Memory B cell (primary cell): Measurements from ENCODE around the gene NFIX.

Experiments
- ATAC-seq: fragments of 150-1000 bp; cut with Tn5 transposase; 2 replicates; pipeline ENCODE4 v1.10.0; 2021; ENCODE audit warnings: low read depth, mild to moderate bottlenecking, moderate library complexity
- DNase-seq, 2 donors: peaks; one replicate each; pipeline ENCODE4 v3.0.0; 2022; ENCODE audit warnings: low spot score in 2 of 2
- H3K27ac Mint-ChIP-seq: one replicate; pipeline ENCODE4 v1.8.0; 2022; ENCODE audit warnings: mild to moderate bottlenecking, moderate library complexity, mixed read lengths
- H3K27me3 Mint-ChIP-seq: one replicate; pipeline ENCODE4 v1.8.0; 2022; ENCODE audit warnings: mixed read lengths
- H3K36me3 Mint-ChIP-seq: one replicate; pipeline ENCODE4 v1.8.0; 2022; ENCODE audit warnings: mild to moderate bottlenecking, mixed read lengths
- H3K4me1 Mint-ChIP-seq: one replicate; pipeline ENCODE4 v1.8.0; 2022; ENCODE audit warnings: mixed read lengths
- H3K4me3 Mint-ChIP-seq: one replicate; pipeline ENCODE4 v1.8.0; 2022; ENCODE audit warnings: mild to moderate bottlenecking, moderate library complexity, mixed read lengths
- H3K9me3 Mint-ChIP-seq: one replicate; pipeline ENCODE4 v1.8.0; 2022; ENCODE audit warnings: mixed read lengths

The NFIX gene

DNA sequence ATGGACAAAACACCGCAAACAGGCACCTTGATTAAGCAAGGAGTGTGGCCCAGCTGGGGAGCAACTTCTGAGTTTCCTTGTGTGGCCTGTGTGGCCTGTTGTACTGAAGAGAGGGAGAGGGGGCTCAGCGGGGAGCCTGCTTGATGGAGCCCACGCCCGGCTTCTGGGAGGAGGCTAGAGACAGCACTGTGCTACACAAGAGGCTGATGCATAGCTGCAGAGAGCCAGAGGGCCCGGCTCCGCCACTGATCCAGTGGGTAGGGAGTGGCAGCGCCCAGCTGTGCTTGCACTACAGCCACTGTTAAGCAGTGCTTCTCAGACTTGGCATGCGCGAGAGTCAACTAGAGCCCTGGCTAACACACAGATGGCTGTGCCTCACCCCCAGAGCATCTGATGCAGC is 88.4 kb downstream of the NFIX start:
- ATAC-seq (no peak), DNase-seq (no peak)
- no peaks in the 10 kb centered on the region for H3K36me3 Mint-ChIP-seq
- no peak overlapping the region for H3K27ac Mint-ChIP-seq
- H3K27me3 Mint-ChIP-seq = peaks cover 5% of the 10 kb centered on the region
- H3K4me3 Mint-ChIP-seq = no peak overlapping the region
- no peaks in the 10 kb centered on the region for H3K9me3 Mint-ChIP-seq
- H3K4me1 Mint-ChIP-seq = no peaks in the 10 kb centered on the region

DNA sequence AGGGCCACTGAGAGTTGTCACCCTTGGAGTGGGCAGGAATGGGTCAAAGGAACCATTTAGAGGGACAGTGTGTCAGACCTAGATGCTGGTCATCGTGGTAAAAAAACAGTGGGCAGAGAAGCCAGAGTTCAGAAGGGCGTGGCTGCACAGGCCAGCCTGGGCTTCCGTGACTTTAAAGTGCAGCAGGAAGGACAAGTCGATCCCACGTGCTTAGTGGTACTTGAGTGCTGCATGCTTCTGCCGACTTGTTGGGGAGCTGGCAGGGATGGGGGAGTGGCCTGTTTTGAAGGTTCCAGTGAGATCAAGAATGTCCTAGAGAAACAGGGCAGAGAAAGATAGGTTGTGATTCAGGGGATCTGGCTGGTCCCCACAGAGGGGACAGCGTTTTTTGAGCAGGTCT is 90.4 kb downstream of the NFIX start:
- Mint-ChIP-seq H3K27ac (no peak overlapping the region), H3K4me3 (no peak overlapping the region), H3K27me3 (peaks cover 5% of the 10 kb centered on the region), H3K4me1 (no peaks in the 10 kb centered on the region), H3K9me3 (no peaks in the 10 kb centered on the region), H3K36me3 (no peaks in the 10 kb centered on the region)
- ATAC-seq (no peak), DNase-seq (no peak)

DNA sequence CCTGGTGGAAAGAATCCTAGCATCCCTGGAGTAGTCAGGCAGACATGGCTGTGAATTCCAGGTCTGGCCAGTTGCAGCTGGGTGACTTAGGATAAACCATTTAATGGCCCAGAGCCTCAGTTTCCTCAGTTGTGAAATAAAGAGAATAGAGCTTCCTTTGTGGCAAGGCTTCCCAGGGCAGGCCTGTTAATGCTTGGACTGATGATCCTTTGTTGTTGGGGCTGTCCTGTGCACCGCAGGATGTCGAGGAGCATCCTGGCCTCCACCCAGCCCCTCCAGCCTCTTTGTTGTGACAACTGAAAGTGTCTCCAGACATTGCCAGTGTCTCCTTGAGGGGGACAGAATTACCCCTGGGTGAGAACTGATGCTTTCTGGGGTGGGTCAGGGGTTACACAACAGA is 91.1 kb downstream of the NFIX start:
- H3K36me3 Mint-ChIP-seq = no peaks in the 10 kb centered on the region
- DNase-seq = no peak
- H3K4me1 Mint-ChIP-seq = no peaks in the 10 kb centered on the region
- ATAC-seq = no peak
- no peak overlapping the region for H3K4me3 Mint-ChIP-seq
- peaks cover 5% of the 10 kb centered on the region for H3K27me3 Mint-ChIP-seq
- H3K9me3 Mint-ChIP-seq = no peaks in the 10 kb centered on the region
- no peak overlapping the region for H3K27ac Mint-ChIP-seq

DNA sequence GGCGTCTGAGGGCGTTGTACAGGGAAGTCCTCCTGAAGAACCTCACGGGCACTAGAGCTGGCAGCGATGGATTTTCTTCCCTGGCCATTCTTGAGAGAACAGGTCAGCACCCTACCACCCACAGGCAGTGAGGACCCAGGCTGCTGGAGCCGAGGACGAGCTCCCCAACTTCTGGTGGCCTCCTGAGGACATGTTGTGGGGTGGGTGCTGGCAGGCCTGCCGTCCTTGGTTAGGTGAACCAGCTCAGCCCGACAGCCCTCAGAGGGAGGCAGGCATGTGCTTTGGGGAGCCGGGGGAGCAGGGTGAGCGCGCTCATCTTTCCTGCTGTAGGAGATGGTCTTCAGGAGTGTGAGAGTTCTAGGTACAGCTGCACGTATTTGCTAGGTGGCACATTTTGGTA is 92.0 kb downstream of the NFIX start:
- Mint-ChIP-seq H3K27ac (no peak overlapping the region), H3K36me3 (no peaks in the 10 kb centered on the region), H3K4me1 (no peaks in the 10 kb centered on the region), H3K27me3 (peaks cover 5% of the 10 kb centered on the region), H3K4me3 (no peak overlapping the region), H3K9me3 (no peaks in the 10 kb centered on the region)
- ATAC-seq (no peak), DNase-seq (no peak)

DNA sequence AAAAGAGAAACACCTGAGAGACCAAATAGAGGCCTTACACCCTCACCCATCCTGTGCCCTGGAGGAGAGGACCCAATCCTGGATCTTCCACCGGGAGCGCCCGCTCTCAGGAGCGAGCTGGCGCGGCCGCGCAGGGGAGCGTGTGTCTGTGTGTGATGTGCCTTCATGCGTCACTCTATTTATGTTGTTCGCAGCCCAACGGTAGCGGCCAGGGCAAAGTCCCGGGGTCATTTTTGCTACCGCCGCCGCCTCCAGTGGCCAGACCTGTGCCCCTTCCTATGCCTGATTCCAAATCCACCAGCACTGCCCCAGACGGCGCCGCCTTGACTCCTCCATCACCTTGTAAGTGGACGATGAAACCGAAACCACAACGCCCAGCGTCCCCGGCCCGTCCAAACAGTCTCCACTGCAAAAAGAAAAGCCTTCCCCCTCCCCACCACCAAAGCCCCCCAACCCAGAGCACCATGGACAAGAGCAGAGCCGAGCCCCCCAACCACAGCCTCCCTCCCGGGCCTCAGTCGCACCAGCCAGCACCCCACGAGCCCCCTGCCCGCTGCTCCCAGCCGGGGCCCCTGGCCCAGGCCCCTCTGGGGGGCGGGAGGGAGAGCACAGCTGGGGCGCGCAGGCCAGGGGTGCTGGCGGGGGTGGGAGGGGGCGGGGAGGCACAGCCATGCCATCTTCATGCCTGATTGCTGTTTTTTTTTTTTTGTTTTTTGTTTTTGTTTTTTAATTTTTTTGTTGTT is 92.7 kb downstream of the NFIX start:
- Mint-ChIP-seq H3K36me3 (no peaks in the 10 kb centered on the region), H3K27ac (no peak overlapping the region), H3K27me3 (peaks cover 4% of the 10 kb centered on the region), H3K9me3 (no peaks in the 10 kb centered on the region), H3K4me1 (no peaks in the 10 kb centered on the region), H3K4me3 (no peak overlapping the region)
- DNase-seq (no peak), ATAC-seq (no peak)

DNA sequence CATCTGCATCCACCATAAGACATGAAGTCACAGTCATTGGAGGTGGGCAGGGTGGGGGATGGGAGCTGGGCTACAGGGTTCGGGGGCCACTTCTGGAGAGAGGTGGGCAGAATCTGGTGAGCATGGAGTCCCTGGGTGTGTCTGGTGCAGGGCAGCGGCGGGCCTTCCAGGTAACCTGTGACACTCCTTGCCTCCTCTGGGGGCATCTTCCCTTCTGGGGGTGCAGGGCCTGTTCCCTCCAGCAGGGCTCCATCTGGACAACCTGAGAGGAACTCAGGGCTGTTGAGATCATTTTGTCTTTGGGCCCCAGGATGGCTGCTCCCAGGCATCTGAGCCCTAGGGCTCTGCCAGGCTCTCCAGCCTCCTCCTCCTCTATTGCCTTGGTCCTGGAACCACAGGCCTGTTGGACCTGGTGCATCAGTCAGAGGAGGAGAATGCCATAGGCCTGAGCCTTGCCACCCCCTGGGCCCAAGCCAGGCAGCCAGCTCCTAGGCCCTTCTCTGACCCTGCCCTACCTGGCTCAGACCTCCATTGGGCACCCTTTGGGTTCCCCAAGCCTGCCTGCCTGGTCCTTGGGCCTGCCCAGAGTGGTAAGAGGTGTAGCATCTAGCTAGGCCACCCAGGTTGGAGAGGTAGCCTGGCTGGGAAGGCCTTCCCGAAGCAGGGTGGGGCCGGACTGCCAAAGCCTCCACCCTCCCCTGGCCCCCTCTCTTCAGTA is 94.0 kb downstream of the NFIX start:
- Mint-ChIP-seq H3K9me3 (no peaks in the 10 kb centered on the region), H3K36me3 (no peaks in the 10 kb centered on the region), H3K4me3 (no peak overlapping the region), H3K27ac (no peak overlapping the region), H3K4me1 (peaks cover 7% of the 10 kb centered on the region), H3K27me3 (peaks cover 3% of the 10 kb centered on the region)
- peak; percentile 65 for ATAC-seq
- no peak for DNase-seq

DNA sequence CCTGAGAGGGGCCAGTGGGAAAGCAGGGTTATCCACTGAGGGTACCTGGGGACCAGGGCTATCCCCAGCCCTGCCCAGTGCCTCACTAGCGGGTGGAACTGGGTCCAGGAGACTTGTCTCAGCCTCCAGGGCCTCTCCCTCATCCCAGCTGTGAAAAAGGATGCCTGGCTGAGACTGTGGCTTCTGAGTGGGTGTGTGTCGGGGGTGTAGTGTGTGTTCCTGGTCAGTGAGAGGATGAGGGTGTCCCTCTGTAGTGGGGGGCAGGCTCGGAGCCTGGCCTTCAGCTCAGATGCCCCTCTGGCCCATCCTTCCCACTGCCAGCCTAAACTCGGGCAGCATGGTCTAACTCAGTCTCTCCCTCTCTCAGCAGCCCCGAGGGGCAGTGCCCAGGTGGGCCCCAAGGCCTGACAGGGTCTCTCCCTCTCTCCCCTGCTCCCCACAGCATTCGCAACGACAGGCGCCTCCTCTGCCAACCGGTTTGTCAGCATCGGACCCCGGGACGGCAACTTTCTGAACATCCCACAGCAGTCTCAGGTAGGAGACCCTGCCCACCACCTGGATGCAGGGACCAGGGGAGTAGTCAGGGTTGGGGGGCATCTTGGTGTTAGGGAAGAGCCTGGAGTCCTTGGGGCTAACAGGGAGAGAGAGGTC is 94.7 kb downstream of the NFIX start:
- DNase-seq (no peak), ATAC-seq (no peak)
- H3K4me1 Mint-ChIP-seq = peaks cover 9% of the 10 kb centered on the region
- no peaks in the 10 kb centered on the region for H3K27me3 Mint-ChIP-seq
- no peaks in the 10 kb centered on the region for H3K9me3 Mint-ChIP-seq
- H3K27ac Mint-ChIP-seq = no peak overlapping the region
- H3K4me3 Mint-ChIP-seq = no peak overlapping the region
- no peaks in the 10 kb centered on the region for H3K36me3 Mint-ChIP-seq

DNA sequence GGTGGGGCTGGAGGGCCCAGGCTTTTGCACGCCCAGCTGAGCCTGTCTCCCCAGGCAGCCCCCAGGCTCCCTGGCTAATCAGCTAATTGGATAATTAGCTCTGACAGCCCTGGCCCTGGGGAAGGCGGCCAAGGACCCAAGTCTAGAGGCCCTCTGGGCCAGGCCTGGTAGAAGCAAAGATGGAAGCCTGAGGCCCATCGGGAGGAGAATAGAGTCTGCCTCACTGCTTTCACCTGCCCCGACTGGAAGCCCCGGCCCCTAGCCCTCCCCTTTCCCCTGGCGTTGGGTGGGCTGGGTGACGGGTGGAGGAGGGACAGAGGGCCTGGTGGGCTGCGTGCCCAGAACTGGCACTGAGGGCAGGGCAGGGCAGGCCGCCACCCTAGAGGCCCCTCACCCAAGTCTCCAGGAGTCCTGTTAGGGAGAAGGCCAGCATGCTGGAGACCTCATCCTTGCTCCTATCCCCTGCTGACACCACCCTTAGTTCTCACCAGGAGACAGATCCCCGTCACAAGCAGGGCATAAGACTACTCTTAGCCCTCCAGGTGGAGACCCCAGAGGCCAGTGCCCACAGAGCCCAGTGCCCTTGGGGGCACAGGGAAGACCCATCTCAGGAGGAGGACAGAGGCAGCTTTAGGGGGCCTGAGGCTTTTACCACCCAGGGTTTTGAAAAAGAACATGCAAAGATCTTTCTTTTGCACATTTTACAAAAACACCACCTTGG is 95.4 kb downstream of the NFIX start:
- H3K36me3 Mint-ChIP-seq = no peaks in the 10 kb centered on the region
- no peaks in the 10 kb centered on the region for H3K27me3 Mint-ChIP-seq
- no peak overlapping the region for H3K4me3 Mint-ChIP-seq
- no peak overlapping the region for H3K27ac Mint-ChIP-seq
- H3K9me3 Mint-ChIP-seq = no peaks in the 10 kb centered on the region
- peaks cover 9% of the 10 kb centered on the region for H3K4me1 Mint-ChIP-seq
- ATAC-seq = no peak
- DNase-seq = no peak

DNA sequence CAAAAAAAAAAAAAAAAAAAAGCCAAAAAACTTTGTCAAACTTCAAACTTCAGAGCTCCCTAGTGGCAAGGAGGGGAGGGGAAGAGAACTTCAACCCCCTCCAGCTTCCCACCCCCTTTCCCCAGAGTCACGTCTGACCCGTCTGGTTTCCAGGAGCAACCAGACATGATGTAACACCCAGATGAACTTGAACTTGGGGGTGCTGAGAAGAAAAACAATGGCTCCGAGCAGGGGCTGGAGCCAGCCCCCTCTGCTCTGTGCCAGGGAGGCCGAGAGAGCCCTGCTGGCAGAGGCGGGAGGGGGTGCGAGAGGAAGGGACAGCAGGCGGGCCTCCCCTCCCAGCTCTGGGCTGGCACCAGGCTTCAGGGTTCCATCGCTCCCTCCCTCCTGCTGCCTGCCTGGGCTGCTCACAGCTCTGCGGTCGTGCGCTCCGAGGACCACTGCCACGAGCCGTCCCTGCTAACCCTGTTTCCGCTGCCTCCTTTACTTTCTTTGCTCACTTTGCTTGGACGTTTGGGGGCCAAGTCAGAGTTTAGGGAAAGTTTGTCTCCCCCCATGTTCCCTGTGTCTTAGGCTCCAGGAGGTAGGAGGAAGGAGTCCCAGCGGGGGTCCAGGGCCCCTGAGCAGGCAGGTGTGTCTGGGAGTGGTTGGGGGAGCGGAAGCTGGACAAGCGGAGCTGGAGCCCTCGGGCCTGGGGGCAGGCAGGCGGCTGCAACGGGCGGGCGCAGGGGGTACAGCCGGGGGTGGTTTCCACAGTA is 96.3 kb downstream of the NFIX start:
- no peaks in the 10 kb centered on the region for H3K27me3 Mint-ChIP-seq
- H3K4me3 Mint-ChIP-seq = no peak overlapping the region
- ATAC-seq = no peak
- no peak for DNase-seq
- no peak overlapping the region for H3K27ac Mint-ChIP-seq
- H3K9me3 Mint-ChIP-seq = no peaks in the 10 kb centered on the region
- peaks cover 12% of the 10 kb centered on the region for H3K4me1 Mint-ChIP-seq
- no peaks in the 10 kb centered on the region for H3K36me3 Mint-ChIP-seq

DNA sequence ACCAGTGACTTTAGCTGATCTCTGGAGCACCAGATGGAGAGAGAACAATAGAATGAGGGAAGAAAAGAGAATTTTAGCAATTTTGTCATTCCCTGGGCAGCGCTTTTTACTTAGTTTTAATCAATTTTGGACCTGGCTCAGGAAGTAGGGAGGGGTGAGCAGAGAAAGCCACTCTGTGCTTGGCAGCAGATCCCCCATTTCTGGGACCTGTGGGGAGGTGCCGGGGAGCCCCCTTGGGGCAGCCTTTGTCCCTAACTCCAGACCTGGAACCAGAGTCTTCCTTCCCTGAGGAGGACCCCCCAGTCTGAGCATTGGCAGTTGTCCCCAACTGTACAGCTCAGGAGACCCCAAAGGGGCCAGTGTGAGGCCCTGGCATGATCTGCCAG is 96.9 kb downstream of the NFIX start:
- Mint-ChIP-seq H3K4me3 (no peak overlapping the region), H3K27ac (no peak overlapping the region), H3K9me3 (no peaks in the 10 kb centered on the region), H3K36me3 (no peaks in the 10 kb centered on the region), H3K4me1 (peaks cover 12% of the 10 kb centered on the region), H3K27me3 (no peaks in the 10 kb centered on the region)
- no peak for DNase-seq
- no peak for ATAC-seq

DNA sequence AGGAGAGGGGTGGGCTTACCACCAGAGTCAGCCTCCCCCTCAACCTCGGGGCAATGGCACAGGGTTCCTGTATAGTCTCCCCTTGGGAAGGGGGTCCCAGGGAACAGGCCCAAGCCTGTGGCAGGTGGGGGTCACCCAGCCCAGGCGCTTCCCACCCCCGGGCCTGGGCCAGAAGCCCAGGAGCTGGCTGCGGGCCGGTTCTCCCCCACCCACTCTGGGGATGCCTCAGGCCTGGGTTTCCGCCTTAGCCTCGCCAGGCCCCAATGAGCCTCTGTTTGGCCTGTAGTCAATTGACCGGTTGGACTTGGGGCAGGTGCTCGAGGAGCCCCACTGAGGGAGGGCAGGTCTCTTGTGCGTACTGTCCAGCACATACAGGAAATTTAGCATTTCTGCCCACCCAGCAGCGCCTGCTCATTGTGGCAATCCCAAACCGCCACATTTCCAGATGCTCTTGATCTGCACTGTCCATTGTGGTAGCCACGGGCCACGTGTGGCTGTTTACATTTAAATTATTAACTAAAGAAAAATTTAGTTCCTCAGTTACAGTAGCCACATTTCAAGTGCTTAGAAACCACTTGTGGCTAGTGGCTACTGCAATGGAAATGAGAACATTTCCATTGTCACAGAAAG is 97.4 kb downstream of the NFIX start:
- peaks cover 12% of the 10 kb centered on the region for H3K4me1 Mint-ChIP-seq
- H3K36me3 Mint-ChIP-seq = no peaks in the 10 kb centered on the region
- no peaks in the 10 kb centered on the region for H3K9me3 Mint-ChIP-seq
- no peaks in the 10 kb centered on the region for H3K27me3 Mint-ChIP-seq
- ATAC-seq (no peak), DNase-seq (no peak)
- H3K27ac Mint-ChIP-seq = no peak overlapping the region
- no peak overlapping the region for H3K4me3 Mint-ChIP-seq

DNA sequence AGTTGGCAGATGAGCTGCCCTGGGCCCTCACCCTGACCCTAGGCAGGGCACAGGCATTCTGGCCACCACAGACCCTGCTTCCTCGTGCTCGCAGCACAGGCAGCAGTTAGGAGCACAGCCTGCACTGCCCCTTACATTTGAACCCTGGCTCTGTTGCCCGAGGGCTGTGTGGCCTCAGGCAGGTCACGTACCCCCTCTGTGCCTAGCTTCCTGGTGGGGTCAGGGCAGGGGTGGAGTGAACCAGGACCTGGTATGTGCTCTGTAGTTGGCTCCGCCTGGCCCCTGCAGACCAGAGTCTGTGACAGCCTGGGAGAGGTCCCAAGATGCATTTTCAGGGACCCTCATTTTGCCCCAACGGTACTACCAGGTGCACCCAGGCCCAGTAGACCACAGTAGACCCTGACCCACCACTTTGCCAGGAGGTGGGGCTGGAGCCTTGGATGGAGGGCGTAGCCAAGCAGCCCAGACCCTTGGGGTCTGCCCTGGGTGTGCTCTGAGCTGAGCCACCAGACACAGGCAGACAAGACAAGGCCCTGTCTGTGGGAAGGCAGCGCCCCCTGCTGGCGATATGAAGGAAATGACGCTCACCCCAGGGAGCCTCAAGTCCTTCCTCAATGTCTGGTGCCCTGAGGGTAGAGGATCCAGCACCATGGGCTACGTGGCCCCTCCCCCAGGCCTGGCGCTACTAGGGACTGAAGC is 98.3 kb downstream of the NFIX start:
- H3K36me3 Mint-ChIP-seq = no peaks in the 10 kb centered on the region
- peaks cover 18% of the 10 kb centered on the region for H3K4me1 Mint-ChIP-seq
- H3K27me3 Mint-ChIP-seq = no peaks in the 10 kb centered on the region
- H3K27ac Mint-ChIP-seq = no peak overlapping the region
- DNase-seq (peak; percentile 81 to 84), ATAC-seq (peak; percentile 64)
- peak overlapping the region; percentile 41 for H3K4me3 Mint-ChIP-seq
- H3K9me3 Mint-ChIP-seq = no peaks in the 10 kb centered on the region

DNA sequence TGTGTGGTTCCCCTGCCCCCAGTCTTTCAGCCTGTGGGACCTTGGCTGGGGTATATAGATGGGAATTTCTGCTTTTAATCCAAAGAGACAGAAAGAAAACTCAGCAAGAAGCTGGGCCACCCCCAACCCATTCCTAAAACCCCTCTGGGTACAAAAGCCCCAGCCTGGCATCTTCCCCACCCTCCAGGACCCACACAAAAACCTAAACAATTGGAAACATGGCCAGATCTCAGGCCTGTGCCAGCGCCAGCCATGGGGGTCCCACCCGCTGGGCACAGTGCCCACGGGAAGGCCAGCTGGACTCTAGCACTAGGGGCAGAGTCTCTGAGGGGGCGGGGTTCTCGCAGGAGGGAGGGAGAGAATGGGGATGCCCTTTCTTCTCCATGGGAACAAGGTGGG is 98.8 kb downstream of the NFIX start:
- H3K27me3 Mint-ChIP-seq = no peaks in the 10 kb centered on the region
- peaks cover 19% of the 10 kb centered on the region for H3K4me1 Mint-ChIP-seq

More for the DNA sequence above, 98.8 kb downstream of the NFIX start:
- H3K4me3 Mint-ChIP-seq = peak overlapping the region; percentile 93
- H3K27ac Mint-ChIP-seq = no peak overlapping the region
- ATAC-seq = no peak
- peak in 1 of 2 donors; percentile 47 for DNase-seq
- H3K36me3 Mint-ChIP-seq = peaks cover 1% of the 10 kb centered on the region
- no peaks in the 10 kb centered on the region for H3K9me3 Mint-ChIP-seq
